ENCODE measurements around the gene CABP4. TPM values are rescaled to one million over a fixed set of nuclear protein-coding genes. Genes with fewer than 3 reads are reported as not detected.

CABP4 gene
- total RNA-seq, 4 donors from 2014 or later: 0.19 to 0.55 (median 0.30) TPM

DNA sequence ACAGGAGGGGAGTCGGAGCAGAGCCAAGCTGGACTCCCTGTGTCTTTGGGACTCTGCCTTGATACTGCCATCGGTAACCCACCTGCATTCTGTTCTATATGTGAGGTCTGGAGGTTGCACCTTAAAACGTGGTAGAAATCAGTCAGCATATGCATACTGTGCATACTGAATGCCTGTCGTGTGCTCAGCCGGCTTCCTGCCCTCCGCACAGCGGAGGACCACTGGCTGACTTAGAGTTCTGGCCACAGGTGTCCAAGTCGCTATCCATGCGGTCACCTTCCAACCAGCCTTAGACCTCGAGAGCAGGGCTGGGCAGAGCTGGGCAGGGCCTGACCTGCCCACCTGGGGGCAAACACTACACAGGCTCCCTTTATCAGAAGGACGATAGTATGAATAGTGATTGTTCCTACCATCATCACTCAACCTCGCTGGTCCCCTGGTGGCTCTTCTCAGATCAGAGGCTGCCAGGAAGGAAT is 47.4 kb upstream of the CABP4 start:
- intact Hi-C loops (cut with DNase I; ENCODE audit: low total_unique reads) (no loop called here), in situ Hi-C loops (cut with MboI; ENCODE audit: low sequenced_read_pairs in 4 of 4) (no loop called here)
- no peak for TF ChIP-seq CTCF (IDR thresholded peaks at IDR 0.05 in 4 of 5, conservative IDR thresholded peaks at IDR 0.05 in 1 of 5)
- no peak for TF ChIP-seq POLR2A (IDR thresholded peaks at IDR 0.05)
- H3K4me1 ChIP-seq: no peaks in the 10 kb centered on the region
- no peak for DNase-seq
- no peak for ATAC-seq
- H3K27ac ChIP-seq: no peak overlapping the region
- no peak overlapping the region for H3K4me3 ChIP-seq
- peaks cover 17 to 31% (median 25%) of the 10 kb centered on the region in 3 donors for H3K27me3 ChIP-seq
- no peaks in the 10 kb centered on the region for H3K9me3 ChIP-seq
- H3K36me3 ChIP-seq: no peaks in the 10 kb centered on the region

DNA sequence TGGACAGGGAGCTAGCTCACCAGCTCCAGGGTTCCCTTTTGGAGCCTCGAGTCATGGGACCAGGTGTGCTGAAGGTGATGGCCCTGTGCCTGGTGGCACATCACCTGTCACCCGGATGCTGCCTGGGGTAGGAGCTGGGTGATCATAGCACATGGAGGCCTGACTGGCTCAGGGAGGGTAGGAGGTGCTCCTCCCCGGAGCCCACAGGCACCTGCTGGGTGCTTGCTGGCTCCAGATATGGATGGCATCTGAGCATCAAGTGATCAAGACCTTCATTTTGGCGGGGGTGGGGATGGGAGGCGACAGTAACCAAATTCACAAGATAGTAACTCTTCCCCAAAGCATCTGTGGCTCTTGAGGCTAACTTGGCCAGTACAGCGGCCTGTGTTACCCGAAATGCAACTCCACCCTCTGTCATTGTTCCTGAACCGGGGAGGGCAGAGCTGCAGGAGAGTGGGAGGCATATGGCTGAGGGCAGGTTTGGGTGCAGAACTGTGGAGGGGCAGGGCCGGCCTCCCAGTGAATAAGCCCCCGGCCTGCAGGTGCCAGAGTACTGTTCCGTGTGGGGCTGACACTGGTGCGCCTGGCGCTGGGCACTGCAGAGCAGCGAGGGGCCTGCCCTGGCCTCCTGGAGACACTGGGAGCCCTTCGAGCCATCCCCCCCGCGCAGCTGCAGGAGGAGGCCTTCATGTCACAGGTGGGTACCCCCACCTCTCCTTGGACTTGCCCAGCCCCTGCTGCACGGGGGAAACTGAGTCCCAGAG is 46.5 kb upstream of the CABP4 start:
- Histone ChIP-seq H3K4me3 (no peak overlapping the region), H3K27me3 (peaks cover 17 to 31% (median 25%) of the 10 kb centered on the region in 3 donors), H3K36me3 (no peaks in the 10 kb centered on the region), H3K27ac (no peak overlapping the region), H3K9me3 (no peaks in the 10 kb centered on the region), H3K4me1 (no peaks in the 10 kb centered on the region)
- TF ChIP-seq POLR2A (IDR thresholded peaks at IDR 0.05) (no peak), CTCF (IDR thresholded peaks at IDR 0.05 in 4 of 5, conservative IDR thresholded peaks at IDR 0.05 in 1 of 5) (no peak)
- intact Hi-C loops (cut with DNase I; ENCODE audit: low total_unique reads) (no loop called here), in situ Hi-C loops (cut with MboI; ENCODE audit: low sequenced_read_pairs in 4 of 4) (no loop called here)
- DNase-seq (no peak), ATAC-seq (no peak)

- in situ Hi-C loops (cut with MboI; ENCODE audit: low sequenced_read_pairs in 4 of 4) (no loop called here), intact Hi-C loops (cut with DNase I; ENCODE audit: low total_unique reads) (no loop called here)
- H3K27me3 ChIP-seq: peaks cover 17 to 31% (median 25%) of the 10 kb centered on the region in 3 donors
- ATAC-seq: no peak
- no peak for TF ChIP-seq CTCF (IDR thresholded peaks at IDR 0.05 in 4 of 5, conservative IDR thresholded peaks at IDR 0.05 in 1 of 5)
- TF ChIP-seq POLR2A (IDR thresholded peaks at IDR 0.05): no peak
- no peaks in the 10 kb centered on the region for H3K9me3 ChIP-seq
- no peaks in the 10 kb centered on the region for H3K4me1 ChIP-seq
- DNase-seq: no peak
- no peak overlapping the region for H3K27ac ChIP-seq
- H3K4me3 ChIP-seq: no peak overlapping the region
- H3K36me3 ChIP-seq: no peaks in the 10 kb centered on the region
Measured at GRCh38 chr11:67409261-67409666, 45.9 kb upstream of the CABP4 start.

DNA sequence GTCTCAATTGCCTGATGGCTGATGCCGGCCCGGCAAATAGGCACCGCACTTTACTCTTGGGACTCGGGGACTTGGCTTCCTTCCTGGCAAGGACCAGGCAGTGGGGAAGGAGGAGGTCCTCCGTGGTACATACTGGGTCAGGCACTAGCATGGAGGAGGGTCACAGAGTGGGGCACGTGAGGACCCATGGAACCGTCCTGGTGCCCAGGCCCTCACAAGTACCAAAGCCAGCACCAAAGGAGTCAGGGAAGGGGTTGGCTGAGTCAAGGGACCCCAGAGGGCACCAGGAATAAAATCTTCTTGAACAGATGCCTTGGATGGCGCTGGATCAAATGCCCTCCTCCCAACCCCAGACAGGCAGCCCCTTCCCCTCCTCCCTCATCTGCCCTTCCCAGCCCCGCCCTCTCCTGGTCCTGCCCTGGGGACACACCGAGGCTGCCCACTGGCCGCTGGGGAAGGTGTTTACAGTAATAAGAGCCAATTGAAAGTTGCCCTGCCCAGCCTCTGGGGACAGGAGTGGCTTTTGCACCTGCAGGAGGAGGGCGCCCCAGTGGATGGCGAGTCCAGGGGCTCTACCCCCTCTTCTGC is 45.3 kb upstream of the CABP4 start:
- Histone ChIP-seq H3K27me3 (peaks cover 17 to 31% (median 25%) of the 10 kb centered on the region in 3 donors), H3K4me3 (no peak overlapping the region), H3K36me3 (no peaks in the 10 kb centered on the region), H3K4me1 (peaks cover 0 to under 1% of the 10 kb centered on the region in 2 donors), H3K9me3 (no peaks in the 10 kb centered on the region), H3K27ac (no peak overlapping the region)
- no peak for DNase-seq
- in situ Hi-C loops (cut with MboI; ENCODE audit: low sequenced_read_pairs in 4 of 4) (no loop called here), intact Hi-C loops (cut with DNase I; ENCODE audit: low total_unique reads) (no loop called here)
- ATAC-seq: no peak
- TF ChIP-seq POLR2A (IDR thresholded peaks at IDR 0.05): no peak
- TF ChIP-seq CTCF (IDR thresholded peaks at IDR 0.05 in 4 of 5, conservative IDR thresholded peaks at IDR 0.05 in 1 of 5): no peak
